Stimulated activated CD4-positive, alpha-beta T cell treated with anti-CD3 and anti-CD28 coated beads, TNF-alpha, amount 100 ng/mL, for 4 hours (primary cell): ENCODE results near the gene ATL3.
"Not testable (repeated sequence)": the region's sequence is repeated elsewhere in the genome, so short reads cannot be mapped to it uniquely, and the experiment has no call there.

Source experiments
- DNase-seq, 3 experiments: peaks; one replicate each; pipeline ENCODE4 v3.0.0-alpha.2; 2020; ENCODE audit warnings: low read depth in 3 of 3

ATL3 gene

DNA sequence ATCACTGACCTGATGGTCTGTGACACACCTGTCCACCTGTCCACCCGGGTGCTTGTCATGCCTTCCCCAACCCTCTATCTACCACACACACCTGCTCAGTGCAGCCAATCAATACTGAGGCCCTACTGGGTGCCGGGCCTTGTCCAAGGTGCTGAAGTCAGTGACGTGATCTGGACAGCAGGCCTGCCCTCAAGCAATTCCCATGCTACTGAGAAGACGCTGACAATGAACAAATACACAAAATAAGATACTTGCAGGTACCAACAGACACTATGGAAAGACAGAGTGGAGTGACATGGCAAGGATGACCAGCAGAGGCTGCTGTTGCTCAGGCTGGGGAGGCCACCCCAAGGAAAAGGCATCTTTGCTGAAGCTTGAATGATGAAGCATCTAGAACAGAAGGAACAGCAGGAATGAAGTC is 78.2 kb downstream of the ATL3 start:
- no peak for DNase-seq

DNA sequence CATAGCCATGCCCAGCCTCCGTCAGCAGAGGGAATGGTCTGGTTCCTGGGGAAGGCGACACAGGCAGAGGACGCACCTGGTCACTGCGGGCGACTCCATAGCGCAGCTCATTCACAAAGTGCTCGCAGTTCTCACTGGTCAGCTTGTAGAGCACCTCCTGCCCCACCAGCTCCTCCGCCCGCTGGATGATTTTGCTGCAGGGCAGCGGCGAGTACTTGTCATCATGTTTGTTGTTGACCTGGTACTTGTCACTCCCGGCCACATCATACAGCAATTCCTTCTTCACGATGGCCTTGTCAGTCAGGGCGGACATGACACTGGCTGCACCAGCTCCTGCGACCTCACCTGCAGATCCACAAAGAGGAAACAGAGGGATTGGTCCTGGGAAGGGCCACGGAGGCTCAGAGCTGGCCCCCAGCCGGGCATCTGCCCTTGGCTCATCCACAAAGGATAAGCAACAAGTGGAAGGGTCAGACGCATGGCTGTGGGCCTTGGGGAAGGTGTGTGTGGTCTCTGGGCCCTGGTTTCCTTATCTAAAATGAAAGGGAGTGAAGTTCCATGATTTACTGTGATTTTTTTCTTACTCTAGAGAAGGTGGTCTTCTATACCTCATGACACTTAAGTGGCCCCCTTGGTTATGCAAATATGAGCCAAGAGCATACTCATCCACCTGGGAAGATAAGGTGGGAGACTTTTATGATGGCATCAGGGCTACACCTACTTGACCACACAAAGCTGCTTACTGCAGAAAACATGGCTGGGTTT is 81.0 kb downstream of the ATL3 start:
- DNase-seq, result no peak

DNA sequence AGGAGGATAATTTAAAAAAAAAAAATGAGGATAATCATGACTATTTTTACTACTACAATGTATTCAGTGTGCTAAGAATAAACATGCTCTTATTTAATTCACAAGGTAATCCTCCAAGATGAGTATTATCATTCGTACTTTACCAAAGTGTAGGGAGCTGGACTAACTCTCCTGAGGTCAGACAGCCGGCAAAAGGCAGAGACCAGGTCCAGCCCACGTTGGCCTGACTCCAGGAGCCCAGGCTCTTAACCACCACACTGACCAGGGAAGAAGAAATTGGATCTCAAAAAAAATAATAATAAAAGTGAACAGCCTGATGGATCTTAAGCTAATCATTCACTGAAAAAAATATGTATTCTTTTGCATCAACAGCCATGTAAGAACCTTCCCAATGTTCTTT is 82.2 kb downstream of the ATL3 start:
- DNase-seq, result no peak

DNA sequence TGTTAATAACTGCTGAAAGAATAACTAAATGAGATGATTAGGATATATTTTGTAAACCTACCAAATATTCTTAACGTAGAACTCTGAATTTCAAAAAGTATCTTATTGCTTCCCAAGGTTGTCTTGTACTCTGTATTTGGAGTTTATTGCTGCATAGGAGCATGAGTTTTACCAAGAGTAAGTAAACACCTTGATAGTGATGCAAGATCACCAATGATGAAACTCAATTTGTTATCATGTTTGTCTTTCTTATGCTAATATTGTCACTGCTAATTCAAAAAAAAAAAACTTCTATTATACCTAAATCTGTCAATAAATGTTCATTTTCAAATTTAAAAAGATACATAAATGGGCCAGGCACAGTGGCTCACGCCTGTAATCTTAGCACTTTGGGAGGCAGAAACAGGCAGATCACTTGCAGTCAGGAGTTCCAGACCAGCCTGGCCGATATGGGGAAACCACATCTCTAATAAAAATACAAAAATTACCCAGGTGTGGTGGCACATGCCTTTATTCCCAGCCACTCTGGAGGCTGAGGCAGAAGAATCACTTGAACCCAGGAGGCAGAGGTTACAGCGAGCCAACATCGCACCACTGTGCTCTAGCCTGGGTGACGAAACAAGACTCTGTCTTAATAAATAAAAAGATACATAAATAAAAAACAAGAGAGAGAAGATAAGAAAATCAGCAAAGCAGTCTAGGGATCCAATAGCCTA is 84.6 kb downstream of the ATL3 start:
- DNase-seq, result no peak

DNA sequence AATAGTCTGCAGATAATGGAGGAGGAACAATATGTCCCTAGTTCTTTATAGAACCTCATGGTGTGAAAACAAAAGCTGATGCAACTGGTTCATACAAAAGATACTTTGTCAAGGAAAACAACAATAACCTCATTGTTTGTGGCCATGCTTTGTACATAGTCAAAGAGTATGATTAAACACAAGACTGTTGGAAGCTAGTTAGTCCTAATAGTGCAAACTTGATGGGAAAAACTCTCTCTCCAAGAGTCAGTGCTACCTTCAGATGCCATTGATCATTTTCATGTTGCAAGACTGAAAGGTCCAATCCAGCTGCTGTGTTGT is 87.9 kb downstream of the ATL3 start:
- DNase-seq, result no peak

DNA sequence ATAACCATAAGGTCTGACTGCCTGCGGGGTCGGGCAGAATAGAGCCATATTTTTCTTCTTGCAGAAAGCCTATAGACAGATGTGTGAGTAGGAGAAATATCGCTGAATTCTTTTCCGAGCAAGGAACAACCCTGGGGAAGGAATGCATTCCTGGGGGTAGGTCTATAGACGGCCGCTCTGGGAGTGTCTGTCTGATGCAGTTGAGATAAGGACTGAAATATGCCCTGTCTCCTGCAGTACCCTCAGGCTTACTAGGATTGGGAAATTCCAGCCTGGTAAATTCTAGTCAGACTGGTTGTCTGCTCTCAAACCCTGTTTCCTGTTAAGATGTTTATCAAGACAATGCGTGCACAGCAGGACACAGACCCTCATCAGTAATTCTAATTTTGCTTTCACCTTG is 90.0 kb downstream of the ATL3 start:
- not testable (repeated sequence) for DNase-seq

DNA sequence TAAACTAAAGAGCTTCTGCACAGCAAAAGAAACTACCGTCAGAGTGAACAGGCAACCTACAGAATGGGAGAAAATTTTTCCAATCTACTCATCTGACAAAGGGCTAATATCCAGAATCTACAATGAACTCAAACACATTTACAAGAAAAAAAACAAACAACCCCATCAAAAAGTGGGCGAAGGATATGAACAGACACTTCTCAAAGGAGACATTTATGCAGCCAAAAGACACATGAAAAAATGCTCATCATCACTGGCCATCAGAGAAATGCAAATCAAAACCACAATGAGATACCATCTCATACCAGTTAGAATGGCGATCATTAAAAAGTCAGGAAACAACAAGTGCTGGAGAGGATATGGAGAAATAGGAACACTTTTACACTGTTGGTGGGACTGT is 92.3 kb downstream of the ATL3 start:
- not testable (repeated sequence) for DNase-seq

DNA sequence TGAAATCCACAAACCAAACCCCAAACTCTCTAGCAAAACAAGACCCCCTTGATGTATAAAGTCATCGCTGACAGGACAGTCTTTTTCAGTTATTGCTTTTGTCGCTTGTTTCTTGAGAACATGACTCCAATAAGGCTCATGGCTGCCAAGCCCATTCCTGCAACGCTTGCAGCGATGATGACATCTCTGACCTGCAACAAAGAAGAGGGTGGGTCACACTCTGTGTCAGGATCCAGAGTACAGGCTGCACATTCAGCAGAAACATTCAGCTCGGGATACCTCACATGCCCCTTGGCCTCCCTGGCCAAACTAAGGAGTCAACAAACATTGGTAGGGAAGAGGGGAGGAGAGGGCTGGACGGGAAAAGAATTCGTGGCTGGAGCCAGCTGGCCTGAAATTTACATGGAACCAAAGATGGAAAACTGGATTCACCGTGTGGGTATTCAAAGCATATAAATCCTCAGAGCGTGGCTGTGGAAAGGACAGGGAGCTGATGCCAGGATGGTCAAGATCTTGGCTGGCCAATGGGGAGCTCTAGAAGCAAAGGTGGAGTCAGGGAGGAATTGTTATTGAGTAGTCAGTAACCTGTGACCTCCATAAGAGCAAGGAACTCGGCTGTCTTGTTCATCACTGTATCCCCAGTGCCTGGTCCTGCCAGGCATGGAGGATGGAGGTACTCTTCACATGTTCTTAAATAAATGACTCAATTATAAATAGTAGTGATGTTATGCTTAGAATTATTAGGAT is 96.1 kb downstream of the ATL3 start:
- no peak for DNase-seq
